Ureter (tissue), 1 donor: ENCODE data around the gene GNG7. TPM values are rescaled to one million over a fixed set of nuclear protein-coding genes. Genes with fewer than 3 reads are reported as not detected.
"Not testable (repeated sequence)": the region's sequence is repeated elsewhere in the genome, so short reads cannot be mapped to it uniquely, and the experiment has no call there.

Experiments
- DNase-seq: peaks from one replicate; pipeline ENCODE4 v3.0.0-alpha.2; 2020; ENCODE audit warnings: low spot score
- total RNA-seq: library from RNA; stranded (reverse); gene quantifications from one replicate; pipeline ENCODE4 v1.2.4, GENCODE V29; 2023
- donor health status: DM: yes; HTN: yes; CAD: no.

The GNG7 gene
- total RNA-seq, 1 donor from 2014 or later, result 6.2 TPM

GRCh38 chr19:2511570-2511969, 190.9 kb downstream of the GNG7 start:
- DNase-seq, result no peak

- DNase-seq, result no peak
Observed at GRCh38 chr19:2509096-2509495, 193.4 kb downstream of the GNG7 start.

GRCh38 chr19:2507109-2507508, 195.4 kb downstream of the GNG7 start:
- DNase-seq, result no peak

GRCh38 chr19:2506656-2507055, 195.8 kb downstream of the GNG7 start:
- DNase-seq, result not testable (repeated sequence)

- DNase-seq, result no peak
Observed at GRCh38 chr19:2503521-2504109, 198.9 kb downstream of the GNG7 start.

GRCh38 chr19:2500841-2501261, 201.6 kb downstream of the GNG7 start:
- no peak for DNase-seq

GRCh38 chr19:2500156-2500555, 202.3 kb downstream of the GNG7 start:
- DNase-seq, result no peak

- no peak for DNase-seq
Observed at GRCh38 chr19:2497186-2497585, 205.3 kb downstream of the GNG7 start.

GRCh38 chr19:2495651-2496316, 206.7 kb downstream of the GNG7 start:
- DNase-seq, result no peak

GRCh38 chr19:2495130-2495641, 207.3 kb downstream of the GNG7 start:
- DNase-seq, result peak; percentile 89

- peak; percentile 79 for DNase-seq
Observed at GRCh38 chr19:2494447-2495129, 207.9 kb downstream of the GNG7 start.

- no peak for DNase-seq
Observed at GRCh38 chr19:2494084-2494446, 208.4 kb downstream of the GNG7 start.

GRCh38 chr19:2493448-2493847, 209.0 kb downstream of the GNG7 start:
- DNase-seq, result not testable (repeated sequence)

GRCh38 chr19:2492870-2493269, 209.6 kb downstream of the GNG7 start:
- no peak for DNase-seq

- DNase-seq, result peak; percentile 88
Observed at GRCh38 chr19:2491130-2491801, 211.2 kb downstream of the GNG7 start.

- DNase-seq, result no peak
Observed at GRCh38 chr19:2490659-2491058, 211.8 kb downstream of the GNG7 start.

- no peak for DNase-seq
Observed at GRCh38 chr19:2488942-2489731, 213.4 kb downstream of the GNG7 start.

- no peak for DNase-seq
Observed at GRCh38 chr19:2488405-2488941, 214.0 kb downstream of the GNG7 start.

GRCh38 chr19:2487842-2488241, 214.7 kb downstream of the GNG7 start:
- no peak for DNase-seq

- no peak for DNase-seq
Observed at GRCh38 chr19:2487090-2487489, 215.4 kb downstream of the GNG7 start.

- no peak for DNase-seq
Observed at GRCh38 chr19:2485428-2485827, 217.1 kb downstream of the GNG7 start.
